Measurements from ENCODE around the gene GPR15LG.
A peak's percentile ranks its signal among the peaks of the same experiment; 100 is the strongest.
"Not testable (repeated sequence)": the region's sequence is repeated elsewhere in the genome, so short reads cannot be mapped to it uniquely, and the experiment has no call there.

Gene GPR15LG

GRCh38 chr10:84173501-84173929, at the start of gene GPR15LG:
GPR15LG (plus strand) TSS chr10:84173801; CDS start chr10:84173852, 51 bp downstream.
- DNase-seq: no peak

GRCh38 chr10:84125910-84126784, 47.5 kb upstream of the GPR15LG start:
- not testable (repeated sequence) for DNase-seq

GRCh38 chr10:84126785-84127167, 46.8 kb upstream of the GPR15LG start:
- DNase-seq: no peak

- no peak for DNase-seq
Observed at GRCh38 chr10:84135836-84136235, 37.8 kb upstream of the GPR15LG start.

GRCh38 chr10:84137811-84138210, 35.8 kb upstream of the GPR15LG start:
- DNase-seq: no peak

- DNase-seq: no peak
Observed at GRCh38 chr10:84138478-84139125, 35.0 kb upstream of the GPR15LG start.

GRCh38 chr10:84139126-84140035, 34.2 kb upstream of the GPR15LG start, which contains the start of gene GHITM:
GHITM (plus strand) TSS chr10:84139509; CDS start chr10:84141501, 1,992 bp downstream.
- peak; percentile 100 for DNase-seq

- DNase-seq: peak; percentile 27
Observed at GRCh38 chr10:84140036-84140379, 33.6 kb upstream of the GPR15LG start.

GRCh38 chr10:84147347-84147746, 26.3 kb upstream of the GPR15LG start:
- DNase-seq: no peak

GRCh38 chr10:84148006-84148597, 25.5 kb upstream of the GPR15LG start:
- DNase-seq: not testable (repeated sequence)

GRCh38 chr10:84149854-84150253, 23.7 kb upstream of the GPR15LG start:
- DNase-seq: no peak

- no peak for DNase-seq
Observed at GRCh38 chr10:84152769-84153168, 20.8 kb upstream of the GPR15LG start.

- no peak for DNase-seq
Observed at GRCh38 chr10:84155521-84155920, 18.1 kb upstream of the GPR15LG start.

- no peak for DNase-seq
Observed at GRCh38 chr10:84156009-84156408, 17.6 kb upstream of the GPR15LG start.

- DNase-seq: no peak
Observed at GRCh38 chr10:84156768-84157167, 16.8 kb upstream of the GPR15LG start.

GRCh38 chr10:84158061-84158460, 15.5 kb upstream of the GPR15LG start:
- DNase-seq: no peak

- DNase-seq: no peak
Observed at GRCh38 chr10:84158550-84158949, 15.1 kb upstream of the GPR15LG start.

- DNase-seq: no peak
Observed at GRCh38 chr10:84159076-84159685, 14.4 kb upstream of the GPR15LG start.

- DNase-seq: no peak
Observed at GRCh38 chr10:84160663-84161362, 12.8 kb upstream of the GPR15LG start.

GRCh38 chr10:84163996-84164395, 9.6 kb upstream of the GPR15LG start:
- DNase-seq: no peak

GRCh38 chr10:84164442-84164841, 9.2 kb upstream of the GPR15LG start:
- DNase-seq: no peak

Measured in right hindlimb (tissue), 1 donor.